ACC112 (cell line): Measurements from ENCODE around the gene ARL15.

Experiments used
- H2AFZ ChIP-seq: fragments of 200-600 bp; sonication (generic); one replicate; pipeline ENCODE4 v1.6.0; 2017; ENCODE audit warnings: antibody characterized with exemption, low read length; ENCODE audit not compliant: unreplicated experiment
- H3K27ac ChIP-seq: fragments of 200-600 bp; sonication (generic); 2 replicates; pipeline ENCODE4 v1.5.1; 2014; ENCODE audit warnings: low read depth, mild to moderate bottlenecking, antibody characterized with exemption, low read length, moderate library complexity
- H3K27me3 ChIP-seq: fragments of 200-600 bp; sonication (generic); 2 replicates; pipeline ENCODE4 v1.6.1; 2014; ENCODE audit warnings: mild to moderate bottlenecking, antibody characterized with exemption, low read length, moderate library complexity, mixed read lengths; ENCODE audit not compliant: insufficient read depth
- H3K36me3 ChIP-seq: fragments of 200-600 bp; sonication (generic); 2 replicates; pipeline ENCODE4 v1.6.1; 2016; ENCODE audit warnings: mild to moderate bottlenecking, antibody characterized with exemption, low read length, moderate library complexity, mixed read lengths; ENCODE audit not compliant: insufficient read depth
- H3K4me1 ChIP-seq: fragments of 200-600 bp; sonication (generic); one replicate; pipeline ENCODE4 v1.6.1; 2016; ENCODE audit warnings: low read length, mixed read lengths; ENCODE audit not compliant: insufficient read depth, unreplicated experiment, control insufficient read depth
- H3K4me3 ChIP-seq: fragments of 200-600 bp; sonication (generic); 2 replicates; pipeline ENCODE4 v1.5.1; 2014; ENCODE audit warnings: mild to moderate bottlenecking, low read depth, low read length
- H3K79me2 ChIP-seq: fragments of 200-600 bp; sonication (generic); one replicate; pipeline ENCODE4 v1.6.0; 2016; ENCODE audit warnings: low read length; ENCODE audit not compliant: control insufficient read depth, unreplicated experiment, insufficient read depth

ARL15 gene

DNA sequence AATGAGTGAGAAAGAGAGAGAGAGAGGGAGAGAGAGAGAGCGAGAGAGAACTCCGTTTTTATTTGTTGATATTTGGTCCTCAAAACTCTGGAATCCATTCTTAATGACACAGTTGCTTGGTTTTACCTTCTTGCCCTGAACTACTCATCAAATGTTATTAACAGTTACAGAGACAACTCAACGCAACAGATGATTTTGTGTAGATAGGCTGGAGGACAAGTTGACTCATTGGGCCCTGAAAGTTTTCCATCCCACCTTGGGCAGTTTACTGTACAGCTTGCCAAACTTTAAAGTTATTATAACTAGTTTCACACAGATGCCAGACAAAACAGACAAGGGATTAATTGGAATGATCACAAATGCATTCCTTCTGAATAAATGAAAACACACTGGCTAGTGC lies 339.9 kb downstream of the ARL15 start:
- no peaks in the 10 kb centered on the region for H3K27me3 ChIP-seq
- no peak overlapping the region for H2AFZ ChIP-seq
- no peaks in the 10 kb centered on the region for H3K79me2 ChIP-seq
- H3K36me3 ChIP-seq, result no peaks in the 10 kb centered on the region
- H3K27ac ChIP-seq, result no peak overlapping the region
- no peaks in the 10 kb centered on the region for H3K4me1 ChIP-seq
- H3K4me3 ChIP-seq, result no peak overlapping the region

DNA sequence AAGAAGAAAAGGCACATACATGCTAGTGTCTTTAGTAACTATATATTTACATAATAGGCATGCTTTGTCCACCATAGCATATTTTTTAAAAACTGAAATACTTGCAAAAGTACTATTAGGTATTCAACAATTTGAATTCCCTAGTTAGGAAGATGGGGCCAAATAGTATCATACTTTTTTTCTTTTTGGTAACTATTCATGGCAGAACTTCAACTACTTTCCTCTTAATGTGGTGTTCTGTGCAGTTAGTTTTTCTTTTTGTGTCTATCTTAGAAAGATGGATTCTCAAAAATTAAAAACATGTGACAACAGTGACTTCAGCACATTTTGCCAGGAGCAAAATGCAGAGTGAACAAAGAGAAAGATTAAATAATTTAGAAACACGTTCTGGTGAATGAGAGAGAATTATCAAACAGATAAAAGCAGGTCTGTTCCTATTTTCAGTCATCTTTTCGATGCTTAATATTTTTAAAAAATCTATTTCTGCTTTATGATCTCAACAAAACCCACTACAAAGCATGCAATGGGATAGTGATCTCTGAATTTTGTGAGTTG lies 341.1 kb downstream of the ARL15 start:
- Histone ChIP-seq H3K4me3 (no peak overlapping the region), H3K79me2 (no peaks in the 10 kb centered on the region), H3K36me3 (no peaks in the 10 kb centered on the region)

DNA sequence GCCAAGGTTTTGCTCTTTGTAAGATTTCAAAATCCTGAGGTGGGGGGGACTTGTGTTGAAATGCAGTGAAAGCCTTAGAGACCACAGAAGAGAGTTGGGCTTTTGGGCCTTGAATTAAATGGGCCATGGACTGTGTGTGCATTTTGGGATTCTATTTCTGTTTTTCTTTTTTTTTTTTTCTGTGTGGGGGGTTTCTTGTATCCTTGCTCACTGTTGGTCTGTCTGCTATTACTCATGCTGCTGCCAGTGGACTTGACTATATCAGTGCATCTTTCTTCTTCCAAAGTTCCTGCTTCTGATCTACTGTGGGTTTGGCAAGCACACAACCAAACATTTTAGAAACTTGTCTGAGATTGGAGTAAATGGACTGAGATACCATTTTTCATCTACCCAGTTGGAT lies 344.9 kb downstream of the ARL15 start:
- Histone ChIP-seq H2AFZ (no peak overlapping the region), H3K27me3 (no peaks in the 10 kb centered on the region), H3K27ac (no peak overlapping the region), H3K4me3 (no peak overlapping the region), H3K79me2 (no peaks in the 10 kb centered on the region), H3K36me3 (no peaks in the 10 kb centered on the region), H3K4me1 (no peaks in the 10 kb centered on the region)

More for the DNA sequence above, 341.1 kb downstream of the ARL15 start:
- Histone ChIP-seq H3K27ac (no peak overlapping the region), H3K27me3 (no peaks in the 10 kb centered on the region), H3K4me1 (no peaks in the 10 kb centered on the region), H2AFZ (no peak overlapping the region)

DNA sequence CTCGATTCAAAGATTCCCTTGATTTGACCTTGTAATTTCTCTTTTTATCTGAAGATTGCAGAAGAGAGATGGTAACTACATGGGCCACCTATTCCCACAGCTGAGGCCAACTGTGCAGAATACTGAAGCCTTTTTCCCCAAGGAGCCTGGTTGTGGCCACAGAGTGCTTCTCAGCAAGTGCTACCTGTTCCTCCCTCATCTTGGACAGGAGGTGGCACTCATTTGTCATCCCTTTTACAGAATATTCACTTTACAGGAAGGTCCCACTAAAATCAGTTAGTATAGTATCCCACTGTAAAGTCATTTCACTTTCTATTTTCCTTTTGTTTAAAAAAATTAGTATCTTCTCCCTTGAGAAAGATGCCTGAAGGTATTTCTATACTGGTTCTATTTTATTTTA lies 346.4 kb downstream of the ARL15 start:
- Histone ChIP-seq H3K4me3 (no peak overlapping the region), H3K27ac (no peak overlapping the region), H3K4me1 (no peaks in the 10 kb centered on the region), H3K27me3 (no peaks in the 10 kb centered on the region), H3K36me3 (no peaks in the 10 kb centered on the region), H2AFZ (no peak overlapping the region), H3K79me2 (no peaks in the 10 kb centered on the region)

DNA sequence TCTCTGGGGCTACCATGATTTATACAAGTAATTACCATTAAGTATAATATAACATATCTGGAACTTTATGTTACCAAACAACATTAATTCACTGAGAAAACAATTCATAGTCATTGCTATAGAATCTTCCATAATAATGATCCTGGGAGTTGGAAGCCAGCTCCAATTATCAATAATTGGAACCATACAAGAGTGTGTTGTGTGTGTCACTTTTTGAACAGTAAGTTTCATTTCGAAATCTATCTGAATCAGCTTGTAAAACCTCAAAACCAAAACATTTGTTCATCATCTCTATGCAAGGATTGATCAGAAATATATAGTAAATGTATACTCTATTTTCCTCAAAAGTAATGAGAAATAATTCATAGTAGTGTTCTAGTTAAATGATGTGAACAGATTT lies 348.1 kb downstream of the ARL15 start:
- Histone ChIP-seq H2AFZ (no peak overlapping the region), H3K79me2 (no peaks in the 10 kb centered on the region), H3K27ac (no peak overlapping the region), H3K27me3 (no peaks in the 10 kb centered on the region), H3K36me3 (no peaks in the 10 kb centered on the region), H3K4me3 (no peak overlapping the region), H3K4me1 (no peaks in the 10 kb centered on the region)

DNA sequence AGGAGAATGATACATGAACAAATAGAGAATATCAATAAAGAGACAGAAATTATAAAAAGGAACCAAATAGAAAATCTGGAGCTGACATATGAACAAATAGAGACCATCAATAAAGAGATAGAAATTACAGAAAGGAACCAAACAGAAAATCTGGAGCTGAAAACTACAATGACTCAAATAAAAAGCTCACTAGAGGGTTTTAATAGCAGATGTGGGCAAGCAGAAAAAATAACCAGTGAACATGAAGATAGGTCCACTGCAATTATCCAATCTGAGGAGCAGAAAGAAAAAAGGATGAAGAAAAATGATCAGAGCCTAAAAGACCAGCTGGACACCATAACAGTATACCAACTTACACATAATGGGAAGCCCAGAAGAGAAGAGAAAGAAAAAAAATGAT lies 353.7 kb downstream of the ARL15 start:
- no peaks in the 10 kb centered on the region for H3K27me3 ChIP-seq

DNA sequence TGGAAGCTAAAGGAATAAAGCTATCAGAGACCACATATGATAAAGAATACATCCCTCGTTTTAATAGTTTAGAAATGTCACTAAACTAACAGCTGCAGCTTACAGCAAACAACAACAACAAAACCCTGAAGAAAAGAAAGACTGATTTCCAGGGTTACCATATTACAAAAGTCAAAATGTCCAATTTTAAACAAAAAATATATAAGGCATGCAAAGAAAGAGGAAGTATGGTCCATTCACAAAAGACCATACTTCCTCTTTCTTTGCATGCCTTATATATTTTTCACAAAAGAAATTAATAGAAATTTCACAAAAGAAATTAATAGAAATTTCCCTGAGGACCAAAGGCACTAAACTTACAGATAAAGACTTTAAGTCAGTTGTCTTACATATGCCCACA lies 354.2 kb downstream of the ARL15 start:
- H3K27me3 ChIP-seq, result no peaks in the 10 kb centered on the region
- H3K36me3 ChIP-seq, result no peaks in the 10 kb centered on the region
- H3K4me3 ChIP-seq, result no peak overlapping the region
- no peaks in the 10 kb centered on the region for H3K79me2 ChIP-seq
- H2AFZ ChIP-seq, result no peak overlapping the region
- no peaks in the 10 kb centered on the region for H3K4me1 ChIP-seq
- H3K27ac ChIP-seq, result no peak overlapping the region

More for the DNA sequence above, 353.7 kb downstream of the ARL15 start:
- Histone ChIP-seq H3K27ac (no peak overlapping the region), H3K4me3 (no peak overlapping the region), H2AFZ (no peak overlapping the region), H3K36me3 (no peaks in the 10 kb centered on the region), H3K79me2 (no peaks in the 10 kb centered on the region), H3K4me1 (no peaks in the 10 kb centered on the region)

DNA sequence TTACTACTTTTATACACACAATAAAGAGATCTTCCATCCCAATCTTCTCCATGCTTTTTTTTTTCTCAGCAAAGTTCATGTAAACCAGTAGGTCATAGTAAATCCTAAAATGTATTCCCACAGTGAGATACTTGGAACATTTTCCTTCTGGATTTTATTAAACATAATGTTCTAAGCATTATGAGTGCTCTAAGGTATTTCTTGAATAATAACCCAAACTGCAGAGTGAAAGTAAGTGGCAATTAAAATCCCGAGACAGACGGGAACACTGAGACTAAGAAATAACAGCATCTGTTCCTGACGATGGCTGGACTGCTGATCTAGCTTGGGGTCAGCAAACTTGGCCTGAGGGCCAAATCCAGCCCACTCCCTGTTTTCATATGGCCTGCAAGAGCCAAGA lies 359.8 kb downstream of the ARL15 start:
- no peaks in the 10 kb centered on the region for H3K4me1 ChIP-seq
- H2AFZ ChIP-seq, result no peak overlapping the region
- no peak overlapping the region for H3K4me3 ChIP-seq
- no peaks in the 10 kb centered on the region for H3K79me2 ChIP-seq
- H3K36me3 ChIP-seq, result no peaks in the 10 kb centered on the region
- no peak overlapping the region for H3K27ac ChIP-seq
- H3K27me3 ChIP-seq, result no peaks in the 10 kb centered on the region

DNA sequence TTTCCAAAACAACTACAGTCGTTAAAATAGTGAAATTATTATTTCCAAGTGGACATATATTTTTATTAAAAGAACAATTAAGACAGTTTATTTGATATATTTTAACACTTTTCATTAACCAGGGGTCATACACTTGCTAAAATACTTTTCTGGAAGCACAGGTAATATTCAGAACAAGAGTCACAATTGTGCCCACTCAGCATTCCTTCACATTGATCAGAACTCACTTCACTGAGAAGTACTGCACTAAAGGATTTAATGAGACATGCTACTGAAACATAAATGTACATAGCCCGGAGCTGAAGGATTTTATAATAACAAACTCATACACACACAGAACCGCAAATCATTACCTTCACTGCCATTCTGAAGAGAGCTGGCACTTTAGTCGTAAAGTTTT lies 361.8 kb downstream of the ARL15 start:
- Histone ChIP-seq H3K4me1 (no peaks in the 10 kb centered on the region), H2AFZ (no peak overlapping the region), H3K27ac (no peak overlapping the region), H3K79me2 (no peaks in the 10 kb centered on the region), H3K4me3 (no peak overlapping the region), H3K36me3 (no peaks in the 10 kb centered on the region), H3K27me3 (no peaks in the 10 kb centered on the region)

DNA sequence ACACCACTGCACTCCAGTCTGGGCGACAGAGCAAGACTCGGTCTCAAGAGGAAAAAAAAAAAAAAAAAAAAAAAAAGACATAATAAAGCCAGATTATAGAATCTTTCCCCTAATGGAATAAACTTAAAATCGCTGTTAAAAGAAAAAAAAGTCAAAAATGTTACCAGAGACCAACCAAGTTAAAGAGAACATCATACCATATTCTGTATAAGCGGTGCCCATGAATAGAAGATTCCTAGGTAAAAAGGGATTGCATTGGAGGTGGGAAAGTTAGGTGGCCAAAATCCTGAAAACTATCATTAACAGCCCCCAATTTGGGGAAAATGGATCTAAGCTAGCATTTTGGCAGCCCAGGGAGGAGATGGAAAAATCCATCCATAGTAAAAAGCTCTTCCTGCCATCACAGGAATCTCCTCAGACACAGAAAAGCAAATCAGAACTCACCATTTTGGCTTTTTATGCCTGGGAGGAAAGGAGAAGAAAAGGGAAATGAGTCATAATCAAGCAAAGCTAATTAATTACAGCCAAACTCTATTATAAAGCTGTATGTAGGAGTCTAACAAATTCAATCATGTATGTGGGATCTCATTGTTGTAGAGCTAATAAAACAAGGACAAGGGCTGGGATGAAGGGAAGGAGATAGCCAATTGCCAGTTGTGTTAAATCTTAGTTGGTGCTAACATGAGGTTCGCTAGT lies 363.8 kb downstream of the ARL15 start:
- no peaks in the 10 kb centered on the region for H3K79me2 ChIP-seq
- H3K4me1 ChIP-seq, result peaks cover 9% of the 10 kb centered on the region
- H3K27ac ChIP-seq, result no peak overlapping the region
- H3K4me3 ChIP-seq, result no peak overlapping the region
- H2AFZ ChIP-seq, result no peak overlapping the region
- H3K36me3 ChIP-seq, result no peaks in the 10 kb centered on the region
- no peaks in the 10 kb centered on the region for H3K27me3 ChIP-seq

DNA sequence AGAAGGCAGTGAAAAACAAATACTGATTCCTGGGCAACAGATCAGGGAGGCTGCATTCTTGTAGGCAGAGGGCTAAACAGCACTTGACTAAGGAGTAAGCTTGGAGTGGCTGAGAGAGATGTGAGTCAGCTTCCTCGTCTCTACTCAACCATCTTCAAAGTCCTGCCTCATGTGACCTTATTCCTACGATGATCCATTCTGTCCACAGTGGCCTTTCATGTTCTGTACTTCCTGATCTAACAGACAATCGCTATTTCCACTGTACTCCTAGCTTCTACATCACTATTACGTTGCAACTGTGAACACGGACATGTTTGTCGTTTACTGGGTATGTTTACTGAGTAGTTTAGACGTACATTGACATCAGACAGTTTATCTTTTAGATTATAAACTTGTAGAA lies 365.4 kb downstream of the ARL15 start:
- Histone ChIP-seq H3K4me1 (peaks cover 22% of the 10 kb centered on the region), H3K79me2 (no peaks in the 10 kb centered on the region), H3K27ac (no peak overlapping the region), H2AFZ (no peak overlapping the region), H3K4me3 (no peak overlapping the region), H3K36me3 (no peaks in the 10 kb centered on the region), H3K27me3 (no peaks in the 10 kb centered on the region)
